HCT116 (cell line): ENCODE results near the gene ANKRD36C. TPM values are rescaled to one million over a fixed set of nuclear protein-coding genes. Genes with fewer than 3 reads are reported as not detected.
"Not testable (repeated sequence)": the region's sequence is repeated elsewhere in the genome, so short reads cannot be mapped to it uniquely, and the experiment has no call there.

ENCODE experiments used
- ATAC-seq: fragments of 200-7000 bp; cut with Tn5 transposase; 2 replicates; pipeline ENCODE4 v1.9.1; 2020; ENCODE audit warnings: mild to moderate bottlenecking, moderate library complexity
- BruUV-seq: library from RNA; stranded (reverse); fragments of 400-500 nt; replicated peaks from 2 replicates; lab custom pipeline; 2021; lab: Mats Ljungman, UMichigan
- CTCF ChIA-PET: fragments of 300-600 bp; sonication (Branson Sonifier 250); formaldehyde crosslinking; loops from one replicate; lab custom pipeline; 2021; ENCODE audit warnings: antibody characterized with exemption; lab: Charles Lee
- POLR2A ChIA-PET: fragments of 300-600, 350-600 bp; sonication (Branson Sonifier 250); formaldehyde crosslinking; loops from one replicate; lab custom pipeline; 2021; ENCODE audit warnings: antibody characterized with exemption; lab: Charles Lee
- RAD21 ChIA-PET, 2 experiments: fragments of 300-600 bp; sonication (Branson Sonifier 250); formaldehyde crosslinking; loops; one replicate each; lab custom pipeline; 2023; ENCODE audit warnings: low total read pairs in 2 of 2; ENCODE audit not compliant: uncharacterized antibody in 2 of 2, unreplicated experiment in 2 of 2, low non-redundant PET in 1 of 2; lab: Charles Lee
- DNase-seq: peaks from one replicate; pipeline ENCODE4 v3.0.0-alpha.2; 2010; ENCODE audit warnings: low read depth, low spot score
- H2AFZ ChIP-seq: fragments of 200-600 bp; shearing (Covaris generic), sonication (generic); 2 replicates; pipeline ENCODE4 v1.6.1; 2017; ENCODE audit warnings: low read depth, mixed run types, mixed read lengths, antibody characterized with exemption, low read length; ENCODE audit not compliant: poor library complexity, severe bottlenecking
- H3K27ac ChIP-seq: 2 replicates; pipeline ENCODE4 v1.5.1; 2012; ENCODE audit warnings: low read depth, low read length
- H3K27me3 ChIP-seq: fragments of 200-600 bp; sonication (generic); 2 replicates; pipeline ENCODE4 v1.6.1; 2016; ENCODE audit warnings: mixed run types, low read length, mixed read lengths; ENCODE audit not compliant: insufficient read depth
- H3K36me3 ChIP-seq, 2 experiments: fragments of 200-500 bp in 1 of 2; fragments of 200-600 bp in 1 of 2; sonication (Bioruptor generic) in 1 of 2; sonication (generic) in 1 of 2; 2 replicates each; pipeline versions ENCODE4 v1.5.1 to v1.6.1; 2014 to 2016; ENCODE audit warnings: low read length in 2 of 2, inconsistent platforms in 1 of 2, mixed read lengths in 1 of 2, mixed run types in 1 of 2; ENCODE audit not compliant: insufficient read depth in 2 of 2, control insufficient read depth in 1 of 2
- H3K4me1 ChIP-seq, 2 experiments: fragments of 200-600 bp in 1 of 2; sonication (generic) in 1 of 2; 2 replicates each; pipeline versions ENCODE4 v1.5.1 to v1.6.1; 2012 to 2017; ENCODE audit warnings: low read length in 2 of 2, inconsistent platforms in 1 of 2, mild to moderate bottlenecking in 1 of 2, mixed read lengths in 1 of 2, mixed run types in 1 of 2, moderate library complexity in 1 of 2; ENCODE audit not compliant: insufficient read depth in 2 of 2, control insufficient read depth in 1 of 2
- H3K4me2 ChIP-seq: fragments of 200-600 bp; sonication (generic); 2 replicates; pipeline ENCODE4 v1.6.1; 2017; ENCODE audit warnings: mixed run types, low read length, mixed read lengths
- H3K4me3 ChIP-seq, 2 experiments: fragments of 200-600 bp in 1 of 2; sonication (generic) in 1 of 2; replicated peaks in 1 of 2; 2 replicates each; pipeline ENCODE4 v1.5.1; 2011 to 2016; ENCODE audit warnings: low read length in 2 of 2, control low read depth in 1 of 2, low read depth in 1 of 2, mild to moderate bottlenecking in 1 of 2, mixed read lengths in 1 of 2, mixed run types in 1 of 2
- H3K79me2 ChIP-seq: fragments of 200-600 bp; sonication (generic); 2 replicates; pipeline ENCODE4 v1.6.1; 2017; ENCODE audit warnings: mild to moderate bottlenecking, mixed run types, low read length, moderate library complexity, mixed read lengths; ENCODE audit not compliant: insufficient read depth
- H3K9ac ChIP-seq: fragments of 200-600 bp; sonication (generic); 2 replicates; pipeline ENCODE4 v1.6.1; 2016; ENCODE audit warnings: low read length, mixed read lengths
- H3K9me2 ChIP-seq: fragments of 200-600 bp; sonication (generic), shearing (Covaris generic); 2 replicates; pipeline ENCODE4 v1.6.1; 2017; ENCODE audit warnings: mixed run types, mild to moderate bottlenecking, moderate library complexity; ENCODE audit not compliant: insufficient read depth
- H3K9me3 ChIP-seq, 2 experiments: fragments of 200-500 bp in 1 of 2; fragments of 200-600 bp in 1 of 2; sonication (Bioruptor generic) in 1 of 2; sonication (generic) in 1 of 2; 2 replicates each; pipeline ENCODE4 v1.6.1; 2014 to 2017; ENCODE audit warnings: low read length in 2 of 2, mixed read lengths in 2 of 2, inconsistent platforms in 1 of 2, low read depth in 1 of 2, mild to moderate bottlenecking in 1 of 2, mixed run types in 1 of 2, moderate library complexity in 1 of 2; ENCODE audit not compliant: control insufficient read depth in 1 of 2, insufficient read depth in 1 of 2
- H4K20me1 ChIP-seq: fragments of 200-600 bp; sonication (generic), shearing (Covaris generic); 2 replicates; pipeline ENCODE4 v1.6.1; 2017; ENCODE audit warnings: mixed run types, mild to moderate bottlenecking, moderate library complexity; ENCODE audit not compliant: insufficient read depth
- MAX ChIP-seq: IDR thresholded peaks from 2 replicates; pipeline ENCODE4 v1.6.1; 2012
- intact Hi-C: fragments of 100-400 bp; cut with micrococcal nuclease; formaldehyde crosslinking; loops from 2 replicates; pipeline ENCODE4 v1.10.0; 2022
- total RNA-seq: library from RNA; stranded (reverse); gene quantifications from one replicate; pipeline ENCODE4 v1.2.1, GENCODE V29; 2021; ENCODE audit not compliant: unreplicated experiment

ANKRD36C gene
- total RNA-seq, 1 experiment from 2014 or later = 17.7 TPM

DNA sequence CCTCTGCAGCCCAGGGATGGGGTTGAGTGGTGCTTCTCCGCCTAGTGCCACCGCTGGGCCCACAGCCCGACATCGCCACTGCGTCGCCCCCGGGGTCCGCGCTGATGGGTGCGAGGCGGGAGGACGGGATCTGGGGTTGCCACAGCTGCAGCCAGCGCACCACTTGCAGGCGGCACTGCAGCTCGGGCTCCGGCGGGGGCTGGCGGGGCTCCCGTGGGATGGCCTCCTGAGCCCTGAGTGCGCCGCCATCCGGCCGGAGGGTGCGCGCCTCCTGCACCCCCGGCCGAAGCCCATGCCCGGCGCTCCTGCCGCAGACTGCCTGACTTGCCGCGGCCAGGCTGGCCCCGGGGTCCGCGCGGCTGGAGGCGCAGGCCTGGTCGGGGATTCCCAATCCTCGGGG lies 478 bp upstream of the ANKRD36C start:
- not testable (repeated sequence) for H3K79me2 ChIP-seq, H3K4me1 ChIP-seq, DNase-seq, H3K36me3 ChIP-seq, H3K9me3 ChIP-seq
- peak; percentile 69 for ATAC-seq
- Histone ChIP-seq H3K4me3 (peak overlapping the region; percentile 45 to 57), H3K27ac (peak overlapping the region; percentile 68)
- POLR2A ChIA-PET = interaction anchor here (1.0 kb wide), 1 partner anchor 216 kb away, joined by 3 read pairs; no protein-coding TSS in a partner anchor
- CTCF ChIA-PET = interaction anchor here (0.8 to 2.1 kb wide), 23 partner anchors 9 to 1120 kb away, joined by 3 to 30 read pairs (median 5); partner anchors contain the start of genes ADRA2B, ASTL, CIAO1 and NCAPH
- intact Hi-C loops = loop anchor here (2.0 kb wide), 3 partner anchors 125 to 275 kb away; partner anchors contain the start of genes ADRA2B and CIAO1
- peak; percentile 19; the same call in 1 of the 2 replicates for TF ChIP-seq MAX
- TF ChIP-seq, all 23 proteins: peak for 1; not testable (repeated sequence) for 22
- RAD21 ChIA-PET = interaction anchor here (1.3 to 1.4 kb wide), 2 partner anchors 182 to 183 kb away, joined by 4 to 5 read pairs; no protein-coding TSS in a partner anchor
- Histone ChIP-seq H3K9ac (peak overlapping the region; percentile 64), H3K4me2 (peak overlapping the region; percentile 95)
- not testable (repeated sequence) for BruUV-seq, H3K27me3 ChIP-seq, H4K20me1 ChIP-seq, H2AFZ ChIP-seq, H3K9me2 ChIP-seq

DNA sequence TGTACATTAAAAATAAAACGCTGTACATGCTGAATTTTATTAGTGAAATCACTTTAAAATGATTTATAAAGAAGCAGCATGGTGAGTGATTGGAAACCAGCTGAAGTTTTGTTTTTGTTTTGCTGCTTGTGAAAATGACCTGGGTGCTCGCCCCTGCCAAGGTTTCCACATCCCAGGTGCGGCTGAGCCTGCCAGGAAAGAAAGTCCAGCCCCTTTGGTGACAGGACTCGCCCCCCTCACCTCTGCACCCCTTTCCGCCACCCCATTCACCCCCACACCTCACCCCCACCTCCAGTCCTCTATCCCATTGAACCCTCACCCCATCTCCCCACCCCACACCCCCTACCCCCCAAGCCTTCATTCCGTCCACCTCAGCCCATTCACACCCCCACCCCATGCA lies 740 bp downstream of the ANKRD36C start:
- Histone ChIP-seq H3K4me3 (peak overlapping the region; percentile 38 to 39; a peak in 3 of 4 replicates), H3K4me2 (peak overlapping the region; percentile 51)
- H3K4me1 ChIP-seq, ATAC-seq, H3K27me3 ChIP-seq, H3K9me3 ChIP-seq, H2AFZ ChIP-seq, H3K36me3 ChIP-seq, intact Hi-C loops, POLR2A ChIA-PET, H3K79me2 ChIP-seq, DNase-seq, BruUV-seq, H3K27ac ChIP-seq, H4K20me1 ChIP-seq, RAD21 ChIA-PET, H3K9me2 ChIP-seq, H3K9ac ChIP-seq, CTCF ChIA-PET: not testable (repeated sequence)

GRCh38 chr2:95951662-95952061 lies 40.0 kb downstream of the ANKRD36C start:
- H3K9me2 ChIP-seq, H3K9ac ChIP-seq, H3K4me2 ChIP-seq, H3K79me2 ChIP-seq, ATAC-seq, CTCF ChIA-PET, H3K36me3 ChIP-seq, H4K20me1 ChIP-seq, H2AFZ ChIP-seq, H3K27me3 ChIP-seq, BruUV-seq, POLR2A ChIA-PET, H3K9me3 ChIP-seq, H3K27ac ChIP-seq, H3K4me1 ChIP-seq, DNase-seq, H3K4me3 ChIP-seq, intact Hi-C loops, RAD21 ChIA-PET: not testable (repeated sequence)

DNA sequence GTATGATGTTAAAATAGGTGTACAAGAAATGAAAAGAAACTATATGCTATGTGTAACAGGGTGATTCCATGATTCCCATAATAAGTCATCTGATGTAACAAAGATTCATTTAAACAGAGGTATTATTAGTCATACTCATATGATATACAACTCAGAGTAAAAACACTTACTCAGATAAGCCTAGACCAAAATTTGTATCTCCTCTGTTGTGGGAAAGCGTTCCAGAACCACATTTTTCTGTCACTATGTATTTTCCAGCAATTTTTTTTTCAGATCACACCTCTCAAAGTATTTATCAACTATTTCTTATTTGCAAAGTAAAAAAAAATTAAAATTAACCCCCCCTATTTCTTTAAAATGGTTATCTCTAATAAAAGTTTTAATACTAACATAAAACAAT lies 43.6 kb downstream of the ANKRD36C start:
- H3K79me2 ChIP-seq, POLR2A ChIA-PET, CTCF ChIA-PET, H4K20me1 ChIP-seq, H3K9ac ChIP-seq, H3K4me2 ChIP-seq, ATAC-seq, DNase-seq, H3K9me3 ChIP-seq, H3K36me3 ChIP-seq, H3K4me3 ChIP-seq, H3K27ac ChIP-seq, intact Hi-C loops, H3K9me2 ChIP-seq, H3K27me3 ChIP-seq, H3K4me1 ChIP-seq, H2AFZ ChIP-seq, RAD21 ChIA-PET, BruUV-seq: not testable (repeated sequence)
